AG08395 (cell line): Measurements from ENCODE around the gene SLX1B.
"Not testable (repeated sequence)": the region's sequence is repeated elsewhere in the genome, so short reads cannot be mapped to it uniquely, and the experiment has no call there.

ENCODE experiments used
- DNase-seq: peaks from one replicate; pipeline ENCODE4 v3.0.0; 2012; ENCODE audit warnings: mixed read lengths, low spot score

The SLX1B gene

GRCh38 chr16:29454269-29454668 is at the start of gene SLX1B, which contains the start of gene BOLA2:
SLX1B (plus strand) TSS chr16:29454533.
BOLA2 (minus strand) TSS chr16:29454351; CDS start chr16:29454253, 98 bp downstream.
- not testable (repeated sequence) for DNase-seq

- DNase-seq, result not testable (repeated sequence)
Observed at GRCh38 chr16:29405249-29405648, 49.1 kb upstream of the SLX1B start.

- not testable (repeated sequence) for DNase-seq
Observed at GRCh38 chr16:29423587-29423986, 30.7 kb upstream of the SLX1B start.

GRCh38 chr16:29425390-29425789 is 28.9 kb upstream of the SLX1B start:
- DNase-seq, result not testable (repeated sequence)

- DNase-seq, result not testable (repeated sequence)
Observed at GRCh38 chr16:29453754-29454153, 579 bp upstream of the SLX1B start.

- DNase-seq, result not testable (repeated sequence)
Observed at GRCh38 chr16:29454828-29455227, 495 bp downstream of the SLX1B start.

- not testable (repeated sequence) for DNase-seq
Observed at GRCh38 chr16:29457660-29458059, 3.3 kb downstream of the SLX1B start.

GRCh38 chr16:29459706-29460646 is 5.6 kb downstream of the SLX1B start, which contains the start of gene SULT1A4:
SULT1A4 (plus strand) TSS chr16:29459913; CDS start chr16:29461386, 1,473 bp downstream.
- DNase-seq, result not testable (repeated sequence)

GRCh38 chr16:29460647-29461030 is 6.3 kb downstream of the SLX1B start:
- DNase-seq, result not testable (repeated sequence)

- DNase-seq, result not testable (repeated sequence)
Observed at GRCh38 chr16:29465985-29466824, 11.9 kb downstream of the SLX1B start.

- not testable (repeated sequence) for DNase-seq
Observed at GRCh38 chr16:29466904-29467303, 12.6 kb downstream of the SLX1B start.

GRCh38 chr16:29467654-29468366 is 13.5 kb downstream of the SLX1B start:
- not testable (repeated sequence) for DNase-seq

GRCh38 chr16:29469660-29470059 is 15.3 kb downstream of the SLX1B start:
- DNase-seq, result not testable (repeated sequence)

GRCh38 chr16:29472065-29472464 is 17.7 kb downstream of the SLX1B start:
- not testable (repeated sequence) for DNase-seq

- not testable (repeated sequence) for DNase-seq
Observed at GRCh38 chr16:29482276-29482675, 27.9 kb downstream of the SLX1B start.

- not testable (repeated sequence) for DNase-seq
Observed at GRCh38 chr16:29506308-29506707, 52.0 kb downstream of the SLX1B start, which contains the start of gene NPIPB12. NPIPB12 (minus strand) TSS chr16:29506408.
